ENCODE results near the gene MED12L. TPM values are rescaled to one million over a fixed set of nuclear protein-coding genes. Genes with fewer than 3 reads are reported as not detected.

The MED12L gene
- total and polyA plus RNA-seq, 4 experiments from 2014 or later: 0.35 to 0.78 TPM; not detected in 2

DNA sequence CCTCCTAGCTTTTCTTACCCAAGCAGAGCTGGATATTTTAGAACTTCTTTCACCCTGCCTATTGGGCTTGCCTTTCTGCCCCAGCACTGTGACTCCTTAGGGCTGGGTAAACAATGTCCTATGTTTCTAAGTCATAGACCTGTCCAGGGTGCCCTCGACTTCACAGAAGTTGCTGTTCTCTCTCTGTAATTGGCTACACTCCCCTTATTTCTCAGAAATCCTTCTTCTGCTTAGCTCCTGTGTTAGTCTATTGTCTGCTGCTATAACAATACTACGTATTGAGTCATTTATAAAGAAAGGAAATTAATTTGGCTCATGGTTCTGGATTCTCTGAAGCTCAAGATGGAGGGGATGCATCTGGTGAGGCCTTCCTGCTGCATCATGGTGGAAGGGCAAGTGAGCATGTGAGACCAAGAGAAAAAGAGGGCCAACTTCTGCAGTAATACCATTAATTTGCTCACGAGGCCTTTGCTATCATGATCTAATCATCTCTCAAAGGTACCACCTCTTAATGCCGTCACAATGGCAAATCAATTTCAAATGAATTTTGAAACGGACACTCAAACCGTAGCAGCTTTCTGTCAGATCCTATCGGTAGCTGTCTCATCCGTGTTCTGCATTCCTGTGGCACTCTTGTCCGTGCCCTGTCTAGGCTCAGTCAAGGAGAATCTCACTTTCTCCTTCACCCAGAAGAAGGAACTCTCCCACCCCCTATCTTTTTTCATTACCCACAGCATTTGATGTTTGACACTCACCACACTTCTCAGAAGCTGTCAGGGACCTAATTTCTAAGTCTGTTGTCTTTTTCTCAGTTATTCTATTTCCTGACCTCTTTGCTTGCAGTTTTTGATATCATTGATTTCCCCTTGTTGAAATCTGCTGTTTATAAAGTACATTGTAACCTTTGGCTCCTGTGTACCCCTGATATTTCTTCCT, 139.8 kb downstream of the MED12L start:
- no peak overlapping the region for H3K4me3 ChIP-seq (ENCODE audit: low read length in 2 of 2)
- Mint-ChIP-seq H3K9me3 (peaks cover 2 to 15% (median 6%) of the 10 kb centered on the region in 8 donors), H3K27ac (peak overlapping the region; percentile 49 to 89 (median 83)), H3K4me3 (peak overlapping the region in 3 of 8 donors; percentile 10 to 13 (median 10)), H3K36me3 (peaks cover 0 to 20% of the 10 kb centered on the region in 2 donors), H3K27me3 (no peaks in the 10 kb centered on the region), H3K4me1 (peaks cover 19 to 34% (median 26%) of the 10 kb centered on the region in 4 donors)
- ChIA-PET POLR2A (ENCODE audit: partially characterized antibody) (interaction anchor here (1.2 kb wide), 1 partner anchor 24 kb away, joined by 5 read pairs; no protein-coding TSS in a partner anchor), CTCF (ENCODE audit: partially characterized antibody) (interaction anchor here (0.6 to 8.4 kb wide), 14 partner anchors 8 to 614 kb away, joined by 3 to 200 read pairs (median 6); partner anchors contain the start of genes ERICH6, GPR171 and P2RY14)
- peak in 1 of 5 donors; percentile 14 for DNase-seq
- no peaks in the 10 kb centered on the region for H3K27me3 ChIP-seq (ENCODE audit: insufficient read depth, low read length)
- H3K4me1 ChIP-seq (ENCODE audit: insufficient read depth, low read length): peaks cover 16% of the 10 kb centered on the region
- no peaks in the 10 kb centered on the region for H3K9me3 ChIP-seq (ENCODE audit: control insufficient read depth in 1 of 2, low read length in 2 of 2)
- no peaks in the 10 kb centered on the region for H3K36me3 ChIP-seq (ENCODE audit: insufficient read depth, low read length)
- intact Hi-C loops (cut with micrococcal nuclease): no loop called here
- H3K27ac ChIP-seq (ENCODE audit: low read depth, low read length): no peak overlapping the region

DNA sequence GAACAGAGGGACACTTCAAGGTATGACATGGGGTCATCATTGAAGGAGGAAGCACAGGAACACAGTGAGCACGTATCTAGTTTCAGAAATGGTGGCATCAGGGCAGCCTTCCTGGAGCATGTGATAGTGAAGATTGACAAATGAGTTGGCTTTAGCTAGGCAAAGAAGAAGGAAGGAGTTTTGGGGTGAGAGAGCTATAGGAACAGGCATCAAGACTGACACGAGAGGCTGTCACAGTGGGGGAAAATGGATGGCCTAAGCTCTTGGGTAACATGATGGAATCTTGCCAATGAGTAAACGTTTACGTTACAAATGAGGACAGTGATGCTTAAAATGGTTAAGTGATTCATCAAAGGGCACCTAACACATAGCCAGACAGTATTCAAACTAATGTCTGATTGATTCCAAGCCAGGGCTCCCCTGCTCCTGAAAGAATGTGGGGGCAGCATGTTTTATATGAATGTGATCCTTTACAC, 140.7 kb downstream of the MED12L start:
- peak overlapping the region; percentile 6 for H3K27ac ChIP-seq (ENCODE audit: low read depth, low read length)
- Mint-ChIP-seq H3K27me3 (no peaks in the 10 kb centered on the region), H3K27ac (peak overlapping the region; percentile 49 to 89 (median 67))

DNA sequence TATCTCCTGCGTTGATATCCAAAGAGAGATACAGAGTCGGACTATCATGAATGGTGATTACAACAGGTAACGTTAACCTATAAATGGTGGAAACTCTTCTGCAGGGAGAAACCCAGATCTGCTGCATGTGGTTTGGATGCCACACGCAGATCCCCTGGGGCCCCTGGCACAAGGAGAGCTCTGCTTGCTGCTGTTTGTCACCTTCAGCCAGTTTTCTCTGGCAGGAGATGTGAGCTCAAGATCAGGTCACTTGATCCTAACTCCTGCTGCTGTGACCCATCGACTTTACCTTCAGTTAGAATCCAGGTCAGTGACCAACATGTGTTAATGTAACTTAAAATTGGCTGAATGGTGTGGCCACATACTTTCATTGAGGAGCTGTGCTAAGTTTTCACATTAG, 141.4 kb downstream of the MED12L start:
- H3K27ac ChIP-seq (ENCODE audit: low read depth, low read length): no peak overlapping the region
- Mint-ChIP-seq H3K27me3 (no peaks in the 10 kb centered on the region), H3K27ac (no peak overlapping the region), H3K4me1 (peaks cover 26 to 44% (median 35%) of the 10 kb centered on the region in 4 donors), H3K4me3 (no peak overlapping the region), H3K36me3 (peaks cover 0 to 10% of the 10 kb centered on the region in 2 donors), H3K9me3 (peaks cover under 1 to 11% (median 5%) of the 10 kb centered on the region in 8 donors)
- CTCF ChIA-PET (ENCODE audit: partially characterized antibody): interaction anchor here (0.7 to 8.4 kb wide), 18 partner anchors 8 to 612 kb away, joined by 3 to 200 read pairs (median 12); partner anchors contain the start of genes GPR171 and P2RY14
- intact Hi-C loops (cut with micrococcal nuclease): loop anchor here (1.0 kb wide), 7 partner anchors 24 to 691 kb away; partner anchors contain the start of genes GPR171 and P2RY14
- peaks cover 23% of the 10 kb centered on the region for H3K4me1 ChIP-seq (ENCODE audit: insufficient read depth, low read length)
- POLR2A ChIA-PET (ENCODE audit: partially characterized antibody): interaction anchor here (1.0 to 2.2 kb wide), 3 partner anchors 22 to 52 kb away, joined by 3 to 10 read pairs (median 3); partner anchors contain the start of gene P2RY14
- H3K9me3 ChIP-seq (ENCODE audit: control insufficient read depth in 1 of 2, low read length in 2 of 2): no peaks in the 10 kb centered on the region
- H3K36me3 ChIP-seq (ENCODE audit: insufficient read depth, low read length): no peaks in the 10 kb centered on the region
- DNase-seq: no peak
- H3K27me3 ChIP-seq (ENCODE audit: insufficient read depth, low read length): no peaks in the 10 kb centered on the region
- no peak overlapping the region for H3K4me3 ChIP-seq (ENCODE audit: low read length in 2 of 2)

More for the DNA sequence above, 140.7 kb downstream of the MED12L start:
- intact Hi-C loops (cut with micrococcal nuclease): no loop called here
- Mint-ChIP-seq H3K4me3 (peak overlapping the region in 3 of 8 donors; percentile 10 to 20 (median 10)), H3K4me1 (peaks cover 26 to 42% (median 34%) of the 10 kb centered on the region in 4 donors), H3K9me3 (peaks cover 1 to 11% (median 6%) of the 10 kb centered on the region in 8 donors), H3K36me3 (peaks cover 0 to 15% of the 10 kb centered on the region in 2 donors)
- Histone ChIP-seq H3K4me3 (ENCODE audit: low read length in 2 of 2) (no peak overlapping the region), H3K9me3 (ENCODE audit: control insufficient read depth in 1 of 2, low read length in 2 of 2) (no peaks in the 10 kb centered on the region), H3K4me1 (ENCODE audit: insufficient read depth, low read length) (peaks cover 23% of the 10 kb centered on the region), H3K36me3 (ENCODE audit: insufficient read depth, low read length) (no peaks in the 10 kb centered on the region), H3K27me3 (ENCODE audit: insufficient read depth, low read length) (no peaks in the 10 kb centered on the region)
- DNase-seq: no peak
- ChIA-PET POLR2A (ENCODE audit: partially characterized antibody) (no interaction called here), CTCF (ENCODE audit: partially characterized antibody) (interaction anchor here (0.9 to 8.4 kb wide), 11 partner anchors 8 to 613 kb away, joined by 3 to 200 read pairs (median 7); partner anchors contain the start of genes GPR171 and P2RY14)

DNA sequence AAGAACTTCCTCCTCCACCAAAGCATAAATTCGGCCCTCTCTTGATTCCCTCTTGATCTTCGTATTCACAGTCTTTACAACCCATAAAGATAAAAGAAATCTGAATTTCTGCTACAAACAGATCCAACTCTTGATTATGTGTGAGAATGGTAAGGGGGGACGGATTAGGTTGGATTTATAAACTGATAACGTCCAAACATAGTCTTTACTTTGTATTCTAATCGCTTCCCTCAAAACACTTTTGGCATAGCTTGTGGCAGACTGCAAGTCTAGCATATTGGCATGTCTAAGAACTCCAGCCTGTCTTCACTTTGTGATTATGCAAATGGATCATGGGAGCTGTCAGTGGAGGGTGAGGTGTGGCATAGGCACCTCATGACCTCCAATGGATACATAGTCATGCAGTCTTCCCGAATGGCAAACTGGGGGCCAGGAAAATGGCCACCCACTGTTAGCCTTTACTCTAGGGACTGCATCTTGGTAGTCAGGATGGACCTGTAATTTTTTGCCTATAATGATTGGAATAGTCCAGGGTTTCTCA, 141.9 kb downstream of the MED12L start:
- H3K4me3 Mint-ChIP-seq: peak overlapping the region in 2 of 8 donors; percentile 6 to 41

DNA sequence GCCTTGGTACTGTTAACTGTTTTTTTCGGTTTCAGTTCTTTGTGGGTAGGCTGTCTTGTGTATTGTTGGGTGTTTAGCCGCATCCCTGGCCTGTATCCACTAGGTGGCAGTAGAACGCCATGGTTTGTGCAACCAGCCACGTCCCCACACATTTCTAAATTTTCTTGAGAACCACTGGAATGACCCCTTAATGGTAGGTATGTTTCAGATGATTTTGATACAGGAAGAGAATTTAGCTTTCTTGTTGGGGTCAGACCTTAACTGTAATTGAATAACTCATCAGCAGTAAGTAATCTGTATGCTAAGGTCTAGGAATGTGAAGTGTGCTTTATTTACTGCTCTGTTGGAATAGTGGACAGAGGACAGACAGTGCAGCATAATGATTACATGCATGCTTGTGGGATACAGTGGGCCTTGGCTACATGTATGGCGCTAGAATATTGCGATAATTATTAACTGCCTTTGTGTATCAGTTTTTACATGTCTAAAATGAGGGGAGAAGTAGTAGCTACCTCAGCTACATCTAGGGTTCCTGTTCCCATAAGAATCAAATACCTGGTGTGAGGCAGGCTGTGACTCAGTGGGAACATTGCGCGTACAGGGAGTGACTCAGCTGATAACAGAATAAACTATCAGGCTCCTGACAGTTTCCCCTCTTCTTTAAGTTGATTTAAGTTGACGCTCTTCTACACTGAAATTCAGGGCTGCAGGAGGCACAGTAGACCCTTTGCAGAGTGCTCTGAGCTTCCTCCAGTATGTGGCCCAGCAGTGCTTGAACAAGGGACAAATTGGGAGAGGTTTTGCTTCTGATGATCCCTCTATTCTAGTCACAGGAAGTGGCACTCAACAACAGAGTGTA, 142.6 kb downstream of the MED12L start:
- CTCF ChIA-PET (ENCODE audit: partially characterized antibody): interaction anchor here (0.6 to 8.4 kb wide), 42 partner anchors 8 to 691 kb away, joined by 3 to 200 read pairs (median 4); partner anchors contain the start of genes GPR171 and P2RY14
- Mint-ChIP-seq H3K4me1 (peaks cover 26 to 51% (median 35%) of the 10 kb centered on the region in 4 donors), H3K27ac (peak overlapping the region in 6 of 7 donors; percentile 2 to 70 (median 49)), H3K9me3 (peaks cover 0 to 6% (median 0%) of the 10 kb centered on the region in 8 donors), H3K27me3 (no peaks in the 10 kb centered on the region), H3K36me3 (no peaks in the 10 kb centered on the region), H3K4me3 (peak overlapping the region in 3 of 8 donors; percentile 6 to 63 (median 41))
- POLR2A ChIA-PET (ENCODE audit: partially characterized antibody): interaction anchor here (1.0 to 2.2 kb wide), 6 partner anchors 24 to 54 kb away, joined by 3 to 10 read pairs (median 4); partner anchors contain the start of gene P2RY14
- intact Hi-C loops (cut with micrococcal nuclease): loop anchor here (1.0 kb wide), 7 partner anchors 25 to 690 kb away; partner anchors contain the start of genes GPR171 and P2RY14
- Histone ChIP-seq H3K27me3 (ENCODE audit: insufficient read depth, low read length) (no peaks in the 10 kb centered on the region), H3K36me3 (ENCODE audit: insufficient read depth, low read length) (no peaks in the 10 kb centered on the region), H3K4me3 (ENCODE audit: low read length in 2 of 2) (no peak overlapping the region), H3K27ac (ENCODE audit: low read depth, low read length) (no peak overlapping the region), H3K4me1 (ENCODE audit: insufficient read depth, low read length) (peaks cover 23% of the 10 kb centered on the region), H3K9me3 (ENCODE audit: control insufficient read depth in 1 of 2, low read length in 2 of 2) (no peaks in the 10 kb centered on the region)
- DNase-seq: peak; percentile 74 to 78 (median 76)

More for the DNA sequence above, 141.9 kb downstream of the MED12L start:
- Mint-ChIP-seq H3K27me3 (no peaks in the 10 kb centered on the region), H3K9me3 (peaks cover 1 to 6% (median 3%) of the 10 kb centered on the region in 8 donors), H3K27ac (peak overlapping the region in 5 of 7 donors; percentile 2 to 55 (median 27)), H3K36me3 (peaks cover 0 to 5% of the 10 kb centered on the region in 2 donors), H3K4me1 (peaks cover 26 to 49% (median 35%) of the 10 kb centered on the region in 4 donors)
- intact Hi-C loops (cut with micrococcal nuclease): loop anchor here (1.0 kb wide), 7 partner anchors 24 to 691 kb away; partner anchors contain the start of genes GPR171 and P2RY14
- Histone ChIP-seq H3K27me3 (ENCODE audit: insufficient read depth, low read length) (no peaks in the 10 kb centered on the region), H3K4me1 (ENCODE audit: insufficient read depth, low read length) (peaks cover 23% of the 10 kb centered on the region), H3K27ac (ENCODE audit: low read depth, low read length) (no peak overlapping the region), H3K9me3 (ENCODE audit: control insufficient read depth in 1 of 2, low read length in 2 of 2) (no peaks in the 10 kb centered on the region), H3K4me3 (ENCODE audit: low read length in 2 of 2) (no peak overlapping the region), H3K36me3 (ENCODE audit: insufficient read depth, low read length) (no peaks in the 10 kb centered on the region)
- POLR2A ChIA-PET (ENCODE audit: partially characterized antibody): interaction anchor here (1.0 to 2.2 kb wide), 4 partner anchors 23 to 55 kb away, joined by 3 to 10 read pairs (median 4); partner anchors contain the start of gene P2RY14
- CTCF ChIA-PET (ENCODE audit: partially characterized antibody): interaction anchor here (0.6 to 8.4 kb wide), 27 partner anchors 9 to 618 kb away, joined by 3 to 200 read pairs (median 6); partner anchors contain the start of genes GPR171 and P2RY14
- no peak for DNase-seq

DNA sequence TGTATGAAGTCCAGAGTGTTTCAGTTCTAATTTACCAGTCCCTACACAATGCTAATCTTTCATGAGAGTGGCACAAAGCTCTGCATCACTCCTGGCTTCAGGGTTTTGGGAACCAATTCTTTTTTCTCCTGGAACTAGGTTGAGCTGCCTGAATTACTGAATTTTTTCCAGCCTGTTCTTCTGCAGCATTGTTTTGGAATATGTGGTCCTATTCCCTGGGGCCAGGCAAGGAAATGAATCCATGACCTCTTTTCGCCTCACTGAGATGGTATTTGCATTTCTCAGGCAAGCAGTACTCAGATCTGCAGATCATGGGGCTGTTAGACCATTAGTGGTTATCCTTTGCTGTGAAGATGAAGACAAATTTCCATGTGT, 143.2 kb downstream of the MED12L start:
- peaks cover 26 to 51% (median 35%) of the 10 kb centered on the region in 4 donors for H3K4me1 Mint-ChIP-seq
- no peaks in the 10 kb centered on the region for H3K27me3 Mint-ChIP-seq
- Histone ChIP-seq H3K9me3 (ENCODE audit: control insufficient read depth in 1 of 2, low read length in 2 of 2) (no peaks in the 10 kb centered on the region), H3K4me1 (ENCODE audit: insufficient read depth, low read length) (peaks cover 23% of the 10 kb centered on the region), H3K27me3 (ENCODE audit: insufficient read depth, low read length) (no peaks in the 10 kb centered on the region), H3K4me3 (ENCODE audit: low read length in 2 of 2) (no peak overlapping the region), H3K36me3 (ENCODE audit: insufficient read depth, low read length) (no peaks in the 10 kb centered on the region), H3K27ac (ENCODE audit: low read depth, low read length) (no peak overlapping the region)
- no peak for DNase-seq
- H3K4me3 Mint-ChIP-seq: no peak overlapping the region
- intact Hi-C loops (cut with micrococcal nuclease): no loop called here
- H3K36me3 Mint-ChIP-seq: no peaks in the 10 kb centered on the region
- ChIA-PET POLR2A (ENCODE audit: partially characterized antibody) (interaction anchor here (1.1 to 2.2 kb wide), 4 partner anchors 27 to 54 kb away, joined by 3 to 10 read pairs (median 6); partner anchors contain the start of gene P2RY14), CTCF (ENCODE audit: partially characterized antibody) (interaction anchor here (0.7 to 8.4 kb wide), 33 partner anchors 7 to 690 kb away, joined by 3 to 200 read pairs (median 6); partner anchors contain the start of genes GPR171 and P2RY14)
- H3K9me3 Mint-ChIP-seq: peaks cover 0 to 6% (median 0%) of the 10 kb centered on the region in 8 donors
- H3K27ac Mint-ChIP-seq: peak overlapping the region in 4 of 7 donors; percentile 14 to 70 (median 51)

All from CD4-positive, alpha-beta memory T cell (primary cell).